H9 (cell line): Measurements from ENCODE around the gene NKPD1. TPM values are rescaled to one million over a fixed set of nuclear protein-coding genes. Genes with fewer than 3 reads are reported as not detected.
A peak's percentile ranks its signal among the peaks of the same experiment; 100 is the strongest.

Source experiments
- DNase-seq: peaks from one replicate; pipeline ENCODE4 v3.0.0-alpha.2; 2017
- H2AFZ ChIP-seq: one replicate; pipeline ENCODE4 v1.6.1; 2013; ENCODE audit warnings: mild to moderate bottlenecking, low read length, control low read depth, moderate library complexity
- H2AK5ac ChIP-seq: 2 replicates; pipeline ENCODE4 v1.6.1; 2013; ENCODE audit warnings: low read length, control low read depth, mixed read lengths; ENCODE audit not compliant: insufficient read length
- H2BK120ac ChIP-seq: one replicate; pipeline ENCODE4 v1.6.1; 2013; ENCODE audit warnings: low read depth, mild to moderate bottlenecking, low read length, control low read depth, inconsistent platforms; ENCODE audit not compliant: poor library complexity, severe bottlenecking
- H2BK12ac ChIP-seq: 2 replicates; pipeline ENCODE4 v1.6.1; 2013; ENCODE audit warnings: low read length, control low read depth, mixed read lengths, low read depth; ENCODE audit not compliant: insufficient read length
- H2BK15ac ChIP-seq: 2 replicates; pipeline ENCODE4 v1.6.1; 2013; ENCODE audit warnings: low read depth, low read length, control low read depth
- H2BK20ac ChIP-seq: one replicate; pipeline ENCODE4 v1.6.1; 2013; ENCODE audit warnings: low read depth, mild to moderate bottlenecking, low read length, control low read depth, inconsistent platforms; ENCODE audit not compliant: poor library complexity, severe bottlenecking
- H2BK5ac ChIP-seq: 2 replicates; pipeline ENCODE4 v1.6.1; 2013; ENCODE audit warnings: low read length, control low read depth, mixed read lengths; ENCODE audit not compliant: insufficient read length
- H3K14ac ChIP-seq: 2 replicates; pipeline ENCODE4 v1.6.1; 2013; ENCODE audit warnings: low read length, control low read depth; ENCODE audit not compliant: insufficient read depth
- H3K18ac ChIP-seq: 2 replicates; pipeline ENCODE4 v1.6.1; 2013; ENCODE audit warnings: low read depth, mild to moderate bottlenecking, mixed read lengths, low read length, control low read depth; ENCODE audit not compliant: insufficient read length
- H3K23ac ChIP-seq: 2 replicates; pipeline ENCODE4 v1.6.1; 2013; ENCODE audit warnings: low read length, control low read depth, mixed read lengths, low read depth; ENCODE audit not compliant: insufficient read length
- H3K23me2 ChIP-seq: 2 replicates; pipeline ENCODE4 v1.6.1; 2013; ENCODE audit warnings: low read depth, mild to moderate bottlenecking, mixed read lengths, low read length, control low read depth; ENCODE audit not compliant: insufficient read length, poor library complexity, severe bottlenecking
- H3K27ac ChIP-seq: 2 replicates; pipeline ENCODE4 v1.5.1; 2013; ENCODE audit warnings: low read length, control low read depth, mixed read lengths, low read depth; ENCODE audit not compliant: insufficient read length
- H3K27me3 ChIP-seq: 2 replicates; pipeline ENCODE4 v1.6.1; 2013; ENCODE audit warnings: low read length, control low read depth, inconsistent platforms; ENCODE audit not compliant: insufficient read depth
- H3K4ac ChIP-seq: 2 replicates; pipeline ENCODE4 v1.6.1; 2013; ENCODE audit warnings: low read depth, mild to moderate bottlenecking, control low read depth, inconsistent platforms, low read length, moderate library complexity
- H3K4me1 ChIP-seq: 2 replicates; pipeline ENCODE4 v1.6.1; 2013; ENCODE audit warnings: low read length, control low read depth, inconsistent platforms; ENCODE audit not compliant: insufficient read depth
- H3K4me2 ChIP-seq: 2 replicates; pipeline ENCODE4 v1.6.1; 2013; ENCODE audit warnings: low read length, control low read depth, mixed read lengths; ENCODE audit not compliant: insufficient read length, insufficient read depth
- H3K56ac ChIP-seq: 2 replicates; pipeline ENCODE4 v1.6.1; 2013; ENCODE audit warnings: low read depth, mild to moderate bottlenecking, mixed read lengths, low read length, control low read depth; ENCODE audit not compliant: insufficient read length
- H3K79me1 ChIP-seq: 2 replicates; pipeline ENCODE4 v1.6.1; 2013; ENCODE audit warnings: low read depth, mild to moderate bottlenecking, moderate library complexity, low read length, control low read depth, inconsistent platforms; ENCODE audit not compliant: insufficient read depth, poor library complexity, severe bottlenecking
- H3K79me2 ChIP-seq: 2 replicates; pipeline ENCODE4 v1.6.1; 2013; ENCODE audit warnings: low read length, control low read depth, inconsistent platforms; ENCODE audit not compliant: insufficient read depth
- H3K9ac ChIP-seq: 2 replicates; pipeline ENCODE4 v1.6.1; 2013; ENCODE audit warnings: low read length, control low read depth, mixed read lengths; ENCODE audit not compliant: insufficient read length; ENCODE audit errors: extremely low read depth
- H3K9me3 ChIP-seq: one replicate; pipeline ENCODE4 v1.6.1; 2013; ENCODE audit warnings: low read depth, low read length, inconsistent platforms; ENCODE audit not compliant: control insufficient read depth
- H3T11ph ChIP-seq: one replicate; pipeline ENCODE4 v1.6.1; 2013; ENCODE audit warnings: mild to moderate bottlenecking, low read length, control low read depth, inconsistent platforms
- H4K20me1 ChIP-seq: one replicate; pipeline ENCODE4 v1.6.1; 2013; ENCODE audit not compliant: control insufficient read depth, insufficient read length, insufficient read depth
- H4K5ac ChIP-seq: 2 replicates; pipeline ENCODE4 v1.6.1; 2013; ENCODE audit warnings: low read depth, mild to moderate bottlenecking, mixed read lengths, low read length, control low read depth; ENCODE audit not compliant: insufficient read length
- H4K8ac ChIP-seq: replicated peaks from 2 replicates; pipeline ENCODE4 v1.6.1; 2013; ENCODE audit warnings: low read length, control low read depth, mixed read lengths, low read depth; ENCODE audit not compliant: insufficient read length
- H4K91ac ChIP-seq: 2 replicates; pipeline ENCODE4 v1.6.1; 2013; ENCODE audit warnings: low read depth, mild to moderate bottlenecking, moderate library complexity, mixed read lengths, low read length, control low read depth; ENCODE audit not compliant: insufficient read length
- H3K27ac Mint-ChIP-seq, 3 experiments: 2 replicates in 2 of 3; 3 replicates in 1 of 3; pipeline ENCODE4 v1.8.0; 2020 to 2021; ENCODE audit warnings: mixed read lengths in 3 of 3, mild to moderate bottlenecking in 1 of 3, moderate library complexity in 1 of 3
- H3K27me3 Mint-ChIP-seq: 2 replicates; pipeline ENCODE4 v1.8.0; 2021; ENCODE audit warnings: low read depth, mild to moderate bottlenecking, moderate library complexity, mixed read lengths
- H3K36me3 Mint-ChIP-seq, 3 experiments: 2 replicates in 2 of 3; 3 replicates in 1 of 3; pipeline ENCODE4 v1.8.0; 2020 to 2021; ENCODE audit warnings: low read depth in 3 of 3, mixed read lengths in 3 of 3; ENCODE audit not compliant: insufficient read depth in 1 of 3
- H3K4me1 Mint-ChIP-seq, 2 experiments: 2 replicates each; pipeline ENCODE4 v1.8.0; 2020; ENCODE audit warnings: mixed read lengths in 2 of 2
- H3K4me3 Mint-ChIP-seq, 2 experiments: 2 replicates in 1 of 2; 3 replicates in 1 of 2; pipeline ENCODE4 v1.8.0; 2020 to 2021; ENCODE audit warnings: mild to moderate bottlenecking in 2 of 2, mixed read lengths in 2 of 2, moderate library complexity in 1 of 2
- H3K9me3 Mint-ChIP-seq, 2 experiments: 2 replicates in 1 of 2; 3 replicates in 1 of 2; pipeline ENCODE4 v1.8.0; 2020; ENCODE audit warnings: mild to moderate bottlenecking in 2 of 2, mixed read lengths in 2 of 2, moderate library complexity in 1 of 2
- CTCF ChIP-seq: fragments of 200-600 bp; sonication (generic); conservative IDR thresholded peaks from 3 replicates; pipeline ENCODE4 v1.8.0; 2021; ENCODE audit warnings: antibody characterized with exemption, mild to moderate bottlenecking
- WGBS: extraction: QIAGEN DNeasy Blood & Tissue Kit; methylation state at CpG from one replicate; pipeline ENCODE4 v1.1.7; 2013; ENCODE audit warnings: missing lambda C conversion rate, low lambda C conversion rate, mixed read lengths; ENCODE audit not compliant: insufficient read length; ENCODE audit errors: extremely low coverage; 5-methylcytosine and 5-hydroxymethylcytosine counted together
- total RNA-seq: library from RNA; stranded (reverse); gene quantifications from 2 replicates; pipeline ENCODE4 v1.2.1, GENCODE V29; 2021

The NKPD1 gene
- total RNA-seq, 1 experiment from 2014 or later: 0.17 TPM

GRCh38 chr19:45123440-45123850 lies 37.3 kb downstream of the NKPD1 start:
- H3K4me2 ChIP-seq: no peak overlapping the region
- H4K8ac ChIP-seq: no peak overlapping the region
- no peak overlapping the region for H3K27ac ChIP-seq
- no peak overlapping the region for H4K5ac ChIP-seq
- no peak for DNase-seq
- no peaks in the 10 kb centered on the region for H3K4me1 ChIP-seq
- H2AK5ac ChIP-seq: no peak overlapping the region
- no peak overlapping the region for H3K4ac ChIP-seq
- H3K79me2 ChIP-seq: no peaks in the 10 kb centered on the region; the same call in 1 of the 2 replicates
- no peak overlapping the region for H2BK5ac ChIP-seq
- H2BK15ac ChIP-seq: no peak overlapping the region
- H3K9me3 ChIP-seq: no peaks in the 10 kb centered on the region
- TF ChIP-seq CTCF: no peak
- no peak overlapping the region for H2AFZ ChIP-seq
- WGBS: no CpG with 5 or more reads among the region's 9 CpGs
- H3T11ph ChIP-seq: no peak overlapping the region
- Mint-ChIP-seq H3K9me3 (no peaks in the 10 kb centered on the region), H3K4me3 (no peak overlapping the region), H3K36me3 (peaks cover 0 to 4% (median 0%) of the 10 kb centered on the region in 3 experiments; a peak in 1 of 7 replicates), H3K27me3 (no peaks in the 10 kb centered on the region), H3K4me1 (peaks cover 10 to 14% of the 10 kb centered on the region in 2 experiments), H3K27ac (peak overlapping the region in 1 of 3 experiments; percentile 85; a peak in 4 of 7 replicates)
- H4K20me1 ChIP-seq: no peaks in the 10 kb centered on the region
- H3K27me3 ChIP-seq: no peaks in the 10 kb centered on the region
- H3K56ac ChIP-seq: no peak overlapping the region
- no peak overlapping the region for H3K23ac ChIP-seq
- no peak overlapping the region for H3K18ac ChIP-seq
- no peak overlapping the region for H3K14ac ChIP-seq
- H3K79me1 ChIP-seq: peaks cover 6% of the 10 kb centered on the region
- H3K9ac ChIP-seq: no peak overlapping the region
- H3K23me2 ChIP-seq: no peaks in the 10 kb centered on the region
- H2BK120ac ChIP-seq: no peak overlapping the region
- no peak overlapping the region for H4K91ac ChIP-seq
- H2BK20ac ChIP-seq: no peak overlapping the region
- H2BK12ac ChIP-seq: no peak overlapping the region
